ENCODE measurements around the gene TSPAN4.
A peak's percentile ranks its signal among the peaks of the same experiment; 100 is the strongest.

Gene TSPAN4

GRCh38 chr11:804599-804964 lies 38.1 kb upstream of the TSPAN4 start:
- no peak for DNase-seq (ENCODE audit: low spot score)

GRCh38 chr11:808427-809286 lies 34.0 kb upstream of the TSPAN4 start:
- no peak for DNase-seq (ENCODE audit: low spot score)

GRCh38 chr11:809287-810039 lies 33.2 kb upstream of the TSPAN4 start, which contains the start of gene RPLP2:
TSS of gene RPLP2 (plus strand) at chr11:809967. CDS start at chr11:810235, 268 bp downstream.
- peak; percentile 95 for DNase-seq (ENCODE audit: low spot score)

GRCh38 chr11:810040-810567 lies 32.5 kb upstream of the TSPAN4 start:
- DNase-seq (ENCODE audit: low spot score), result no peak

GRCh38 chr11:811446-812245 lies 31.0 kb upstream of the TSPAN4 start:
- DNase-seq (ENCODE audit: low spot score), result no peak

- DNase-seq (ENCODE audit: low spot score), result no peak
These were observed 30.3 kb upstream of the TSPAN4 start for GRCh38 chr11:812390-812789.

- DNase-seq (ENCODE audit: low spot score), result no peak
These were observed 29.6 kb upstream of the TSPAN4 start for GRCh38 chr11:813072-813455.

GRCh38 chr11:813456-814096 lies 29.1 kb upstream of the TSPAN4 start:
- DNase-seq (ENCODE audit: low spot score), result no peak

- DNase-seq (ENCODE audit: low spot score), result no peak
These were observed 26.8 kb upstream of the TSPAN4 start for GRCh38 chr11:815675-816432.

- DNase-seq (ENCODE audit: low spot score), result no peak
These were observed 26.2 kb upstream of the TSPAN4 start for GRCh38 chr11:816433-816779.

- no peak for DNase-seq (ENCODE audit: low spot score)
These were observed 24.1 kb upstream of the TSPAN4 start, which contains the start of gene PNPLA2 for GRCh38 chr11:818396-819128. TSS of gene PNPLA2 (plus strand) at chr11:818914. CDS start at chr11:819719, 805 bp downstream.

- DNase-seq (ENCODE audit: low spot score), result peak; percentile 85
These were observed 23.3 kb upstream of the TSPAN4 start for GRCh38 chr11:819129-819931.

- DNase-seq (ENCODE audit: low spot score), result peak; percentile 83
These were observed 22.6 kb upstream of the TSPAN4 start for GRCh38 chr11:819943-820649.

- peak; percentile 73 for DNase-seq (ENCODE audit: low spot score)
These were observed 21.8 kb upstream of the TSPAN4 start for GRCh38 chr11:820655-821511.

- no peak for DNase-seq (ENCODE audit: low spot score)
These were observed 20.9 kb upstream of the TSPAN4 start for GRCh38 chr11:821512-822371.

GRCh38 chr11:823441-824291 lies 19.0 kb upstream of the TSPAN4 start:
- no peak for DNase-seq (ENCODE audit: low spot score)

Measured in SW480 (cell line).